Activated CD4-positive, alpha-beta T cell treated with anti-CD3 and anti-CD28 coated beads, Interleukin-2, amount 50 U/mL, for 1 hour (primary cell): Measurements from ENCODE around the gene XRCC5.

Source experiments
- DNase-seq: peaks from one replicate; pipeline ENCODE4 v3.0.0-alpha.2; 2020

Gene XRCC5

DNA sequence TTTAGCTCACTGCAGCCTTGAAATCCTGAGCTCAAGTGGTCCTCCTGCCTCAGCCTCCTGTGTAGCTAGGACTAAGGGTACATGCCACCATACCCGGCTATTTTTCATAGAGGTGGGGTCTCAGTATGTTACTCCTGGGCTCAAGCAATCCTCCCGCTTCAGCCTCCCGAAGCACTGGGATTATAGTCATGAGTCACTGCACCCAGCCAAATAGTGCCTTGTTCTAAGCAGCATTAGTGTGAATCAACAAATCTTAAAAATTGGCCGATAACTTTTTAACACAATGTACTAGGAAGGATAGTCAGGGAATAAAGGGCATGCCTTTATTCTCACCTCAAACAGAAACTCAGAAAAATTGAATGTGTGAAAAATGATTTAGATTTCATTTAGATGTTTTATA, 51.6 kb downstream of the XRCC5 start:
- DNase-seq = no peak

DNA sequence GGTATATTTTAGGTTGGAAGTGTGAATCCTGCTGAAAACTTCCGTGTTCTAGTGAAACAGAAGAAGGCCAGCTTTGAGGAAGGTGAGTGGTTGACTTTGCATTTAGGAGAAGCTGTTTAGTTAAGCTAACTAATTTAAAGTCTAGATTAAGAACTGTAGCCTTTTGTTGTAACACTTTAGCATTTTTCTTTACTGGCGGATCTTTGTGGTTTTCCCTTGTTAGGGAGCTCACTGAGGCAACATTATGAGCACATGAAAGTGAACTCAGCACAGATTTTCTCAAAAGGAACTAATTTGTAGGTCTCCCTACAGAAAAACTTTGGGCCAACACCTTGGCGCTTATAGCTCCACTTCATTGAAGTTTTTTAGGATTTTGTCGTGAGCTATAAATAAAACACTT, 52.8 kb downstream of the XRCC5 start:
- no peak for DNase-seq

DNA sequence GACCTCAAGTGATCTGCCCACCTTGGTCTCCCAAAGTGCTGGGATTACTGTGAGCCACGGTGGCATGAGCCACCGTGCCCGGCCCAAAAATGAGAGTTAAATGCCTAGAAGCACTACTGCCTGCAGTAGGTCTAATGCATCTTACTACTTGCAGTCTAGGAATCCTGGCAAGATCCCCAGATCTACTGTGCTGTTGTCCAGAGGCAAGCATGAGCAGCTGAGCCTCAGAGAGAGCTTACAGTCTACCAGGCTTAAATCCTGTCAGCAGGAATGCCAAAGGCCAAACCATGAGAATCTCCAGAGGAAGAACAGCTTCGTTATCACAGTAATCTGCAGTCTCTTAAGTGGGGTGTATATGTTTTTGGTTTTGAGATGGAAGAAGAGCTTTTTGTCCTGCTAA, 54.4 kb downstream of the XRCC5 start:
- no peak for DNase-seq

DNA sequence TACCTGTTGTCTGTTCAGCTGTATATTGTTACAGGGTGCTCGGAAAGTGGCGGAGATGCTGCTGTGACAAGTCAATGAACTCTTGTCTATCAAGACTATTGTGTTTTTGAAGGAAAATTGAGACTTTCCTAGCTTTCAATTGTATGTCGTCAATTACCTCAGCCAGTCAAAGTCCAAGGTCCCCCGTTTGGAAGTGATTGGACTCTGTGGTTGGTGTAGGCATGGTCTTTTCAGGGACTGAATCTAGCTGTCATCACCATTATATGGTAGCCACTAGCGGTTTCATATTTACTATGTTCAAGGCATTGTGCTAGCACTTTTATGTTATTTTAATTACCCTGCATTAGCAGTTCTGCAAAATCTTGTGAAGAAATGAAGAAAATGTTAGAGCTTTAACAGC, 54.9 kb downstream of the XRCC5 start:
- DNase-seq = no peak

DNA sequence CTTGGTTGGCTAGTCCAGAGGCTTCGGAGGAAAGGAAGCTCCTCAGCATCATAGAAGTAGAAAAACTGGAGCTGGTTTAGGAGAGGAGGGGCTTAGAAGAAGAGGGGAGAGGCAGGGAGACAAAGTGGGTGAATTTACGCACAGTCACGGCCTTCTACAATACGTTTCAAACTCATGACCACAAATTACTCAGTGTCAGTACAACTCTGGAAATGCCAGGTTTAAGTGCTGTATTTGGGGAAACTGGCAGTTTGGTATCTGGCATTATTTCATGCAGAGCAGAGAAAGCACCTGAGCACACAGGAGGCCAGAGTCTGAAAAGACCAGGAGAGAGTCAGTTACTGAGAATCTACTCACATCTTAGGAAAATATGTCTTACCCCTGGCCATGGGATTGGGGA, 55.4 kb downstream of the XRCC5 start:
- DNase-seq = no peak

DNA sequence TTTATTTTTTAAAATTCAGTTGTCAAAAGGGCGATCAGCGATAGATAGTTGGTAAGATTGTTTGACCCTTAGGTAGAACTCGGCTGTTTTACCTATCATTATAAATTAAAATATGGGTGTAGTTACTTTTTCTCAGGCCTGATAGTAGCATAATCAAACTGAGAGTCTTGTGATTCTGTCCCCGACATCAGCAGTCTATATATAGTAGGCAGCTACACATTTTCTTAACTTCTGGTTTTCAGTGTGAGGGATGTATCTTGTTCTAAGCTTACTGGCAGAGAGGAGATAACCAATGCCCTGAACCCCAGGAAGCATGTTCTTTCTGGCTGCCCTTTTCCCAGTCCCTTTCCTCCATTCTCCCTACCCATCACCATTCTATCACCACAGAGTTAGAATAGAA, 56.6 kb downstream of the XRCC5 start:
- no peak for DNase-seq

DNA sequence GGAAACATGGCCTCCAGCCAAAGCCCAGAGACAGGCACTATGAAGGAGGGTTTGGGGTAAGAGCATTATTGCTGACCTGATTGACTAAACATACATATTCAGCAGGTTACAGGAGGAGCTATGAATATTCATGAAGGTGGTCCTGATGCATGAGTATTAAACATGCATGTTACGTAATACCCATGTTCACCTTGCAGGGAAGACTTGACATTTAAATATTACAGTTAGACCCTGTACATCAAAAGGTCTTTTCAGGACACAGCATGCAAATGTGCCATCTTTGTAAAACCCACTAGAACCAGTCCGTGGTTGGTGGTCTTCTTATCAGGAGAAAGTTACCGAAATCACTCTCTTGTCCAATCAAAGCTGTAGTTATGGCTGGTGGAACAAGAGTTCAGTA, 59.9 kb downstream of the XRCC5 start:
- DNase-seq = no peak

DNA sequence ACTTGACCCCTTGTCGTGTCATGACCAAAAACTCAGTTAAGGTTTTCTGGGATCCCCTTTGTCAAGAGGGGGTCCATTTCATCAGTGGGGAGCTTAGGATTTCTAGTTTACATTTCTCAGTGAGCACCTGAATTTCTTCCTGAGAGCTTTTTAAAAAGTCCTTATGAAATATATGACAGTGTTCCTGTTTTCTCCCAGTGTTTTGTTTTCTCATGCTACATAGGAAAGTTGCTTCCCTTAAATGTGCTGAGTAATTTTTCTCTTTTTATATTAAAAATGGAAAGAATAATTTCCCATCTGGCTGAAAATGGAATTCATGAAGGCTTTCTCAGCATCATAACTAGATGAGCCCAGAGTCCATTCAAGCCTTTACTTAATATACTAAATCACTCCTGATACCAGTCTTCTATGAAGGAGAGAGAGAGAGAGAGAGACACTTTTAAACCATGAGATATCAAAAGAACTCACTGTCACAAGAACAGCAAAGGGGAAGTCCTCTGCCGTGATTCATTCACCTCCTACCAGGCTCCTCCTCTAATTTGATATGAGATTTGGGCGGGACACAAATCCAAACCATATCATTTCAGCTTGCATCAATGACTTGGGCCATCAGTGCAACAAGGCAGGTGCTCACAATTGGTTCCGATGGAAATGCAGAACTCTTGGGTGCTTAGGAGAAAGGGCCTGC, 61.1 kb downstream of the XRCC5 start:
- DNase-seq = no peak

DNA sequence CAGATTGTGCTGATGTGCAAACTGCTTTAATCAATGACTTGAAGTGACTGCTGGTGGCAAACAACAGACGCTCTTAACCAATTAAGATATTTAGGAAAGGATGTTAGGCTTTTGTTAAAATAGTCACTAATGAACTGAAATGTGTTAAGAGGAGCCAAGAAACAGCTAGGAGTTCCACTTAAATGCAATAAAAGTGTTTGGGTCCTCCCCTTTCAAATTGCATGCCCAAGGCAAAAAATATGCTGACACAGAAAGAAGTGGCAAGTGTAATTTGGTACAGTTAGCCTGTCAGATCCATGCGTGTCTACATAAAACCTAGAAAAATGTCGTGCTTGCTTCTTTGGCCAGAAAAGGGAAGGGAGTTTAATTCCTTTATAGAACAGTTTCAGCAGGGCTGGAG, 61.9 kb downstream of the XRCC5 start:
- DNase-seq = no peak

DNA sequence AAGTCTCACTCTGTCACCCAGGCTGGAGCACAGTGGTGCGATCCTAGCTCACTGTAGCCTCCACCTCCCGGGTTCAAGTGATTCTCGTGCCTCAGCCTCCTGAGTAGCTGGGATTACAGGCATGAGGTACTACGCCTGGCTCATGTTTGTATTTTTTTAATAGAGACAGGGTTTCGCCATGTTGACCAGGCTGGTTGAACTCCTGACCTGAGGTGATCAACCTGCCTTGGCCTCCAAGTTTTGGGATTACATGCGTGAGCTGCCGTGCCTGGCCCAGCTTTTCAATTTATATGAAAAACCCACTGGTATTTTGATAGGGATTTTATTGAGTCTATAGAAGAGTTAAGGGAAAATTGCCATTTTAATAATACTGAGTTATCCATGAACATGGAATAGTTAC, 63.3 kb downstream of the XRCC5 start:
- no peak for DNase-seq

DNA sequence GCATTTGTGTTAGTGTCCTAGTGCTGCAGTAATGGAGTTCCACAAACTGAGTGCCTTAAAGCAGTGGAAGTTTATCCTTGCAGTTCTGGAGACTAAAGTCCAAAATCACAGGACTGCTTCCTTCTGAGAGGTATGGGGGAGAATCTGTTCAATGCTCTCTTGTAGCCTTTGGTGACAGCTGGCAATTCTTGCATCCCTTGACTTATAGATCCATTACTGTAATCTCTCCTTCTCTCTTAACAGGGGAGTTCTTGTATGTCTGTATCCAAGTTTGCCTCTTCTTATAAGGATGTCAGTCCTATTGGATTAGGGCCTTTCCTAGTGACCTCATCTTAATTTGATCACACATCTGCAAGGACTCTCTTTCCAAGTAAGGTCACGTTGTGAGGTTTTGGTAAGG, 69.9 kb downstream of the XRCC5 start:
- DNase-seq = no peak

DNA sequence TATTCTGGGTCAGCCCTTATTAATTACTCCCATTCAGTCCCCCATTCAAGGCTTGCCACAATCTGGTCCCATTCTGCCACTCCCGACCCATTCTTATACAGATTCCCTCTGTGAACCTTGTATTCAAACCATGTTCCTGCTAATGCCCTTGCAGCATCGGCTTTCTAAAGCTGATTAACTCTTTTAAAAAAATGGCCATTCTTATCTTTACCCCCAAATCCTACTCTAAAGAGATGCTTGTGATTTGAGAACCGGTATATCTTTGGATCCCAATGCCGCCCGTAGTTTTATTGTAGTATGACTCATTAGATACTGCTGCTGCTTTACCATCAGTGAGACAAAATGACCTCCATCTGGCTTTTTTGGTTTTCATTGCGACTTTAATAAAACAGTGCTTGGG, 72.2 kb downstream of the XRCC5 start:
- no peak for DNase-seq

DNA sequence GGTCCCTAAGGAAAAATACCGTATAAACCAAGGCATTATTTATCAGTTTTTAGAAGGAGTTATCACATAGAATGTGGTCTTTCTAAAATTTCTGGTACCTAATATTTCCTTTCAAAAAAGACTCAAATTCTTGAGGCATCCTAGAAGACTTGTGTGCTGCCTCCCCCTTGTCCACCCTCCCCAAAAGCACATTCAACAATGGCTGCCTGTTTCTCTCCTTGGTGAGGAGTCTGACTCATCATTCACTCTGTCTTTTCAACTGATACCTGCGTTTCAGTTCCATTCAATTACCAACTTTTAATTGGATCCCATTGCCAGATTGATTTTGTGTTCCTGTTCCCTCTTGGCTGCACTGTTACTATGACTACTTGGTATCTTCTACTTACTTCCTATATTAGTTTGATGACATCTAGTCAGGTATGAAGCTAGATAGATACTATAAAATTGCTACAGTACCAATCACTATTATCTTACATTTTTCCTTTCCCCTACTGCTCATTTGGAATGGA, 72.9 kb downstream of the XRCC5 start:
- no peak for DNase-seq

DNA sequence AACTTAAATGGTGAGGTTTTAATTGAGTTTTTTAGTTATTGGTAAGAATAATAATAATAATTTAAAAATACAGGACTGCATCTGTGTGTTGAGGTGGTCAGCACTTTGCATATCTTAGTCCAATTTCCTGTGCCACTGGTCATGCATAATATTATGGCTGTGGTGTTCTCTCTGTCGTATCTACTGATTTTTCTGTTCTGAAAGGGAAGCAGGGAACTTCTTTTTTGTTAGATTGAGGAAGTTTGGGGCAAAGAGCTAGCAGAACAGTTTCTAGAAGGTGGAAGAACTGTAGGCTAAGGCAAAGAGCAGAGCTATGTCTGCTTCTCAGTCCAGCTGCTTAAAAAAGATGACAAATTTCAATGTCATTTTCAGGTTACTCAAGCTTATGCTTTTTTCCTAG, 74.3 kb downstream of the XRCC5 start:
- no peak for DNase-seq

DNA sequence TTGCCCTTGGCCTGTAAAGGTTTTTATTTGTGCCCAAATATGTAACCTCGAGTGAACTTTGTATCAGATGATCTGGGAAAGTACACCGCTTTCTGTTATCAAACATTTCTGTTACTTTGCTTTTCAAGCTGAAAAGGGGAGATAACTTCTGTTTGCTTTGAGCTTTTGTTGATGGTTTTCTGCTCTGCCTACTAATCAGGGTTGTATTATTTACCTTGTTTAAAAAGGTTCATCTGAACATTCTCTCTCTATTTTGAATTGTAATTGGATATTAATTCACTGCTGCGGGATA, 79.4 kb downstream of the XRCC5 start:
- DNase-seq = no peak

DNA sequence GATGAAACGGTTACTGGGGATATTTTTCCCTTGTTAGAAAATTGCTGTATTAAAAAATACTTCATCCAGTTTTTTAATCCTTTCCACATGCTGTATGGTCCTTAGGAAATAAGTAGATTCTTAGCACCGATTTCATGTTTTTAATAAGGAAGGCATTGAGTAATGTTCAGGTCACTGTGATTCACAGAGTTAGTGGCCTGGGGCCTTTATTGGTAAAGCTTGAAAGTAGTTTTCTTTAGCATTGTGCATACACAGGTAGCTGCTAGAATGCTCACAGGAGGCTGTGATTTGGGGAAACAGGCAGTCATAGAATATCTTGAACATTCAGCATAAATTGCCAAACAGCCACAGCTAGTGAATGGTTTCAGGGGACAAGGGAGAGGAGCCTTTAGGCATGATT, 79.8 kb downstream of the XRCC5 start:
- DNase-seq = no peak

DNA sequence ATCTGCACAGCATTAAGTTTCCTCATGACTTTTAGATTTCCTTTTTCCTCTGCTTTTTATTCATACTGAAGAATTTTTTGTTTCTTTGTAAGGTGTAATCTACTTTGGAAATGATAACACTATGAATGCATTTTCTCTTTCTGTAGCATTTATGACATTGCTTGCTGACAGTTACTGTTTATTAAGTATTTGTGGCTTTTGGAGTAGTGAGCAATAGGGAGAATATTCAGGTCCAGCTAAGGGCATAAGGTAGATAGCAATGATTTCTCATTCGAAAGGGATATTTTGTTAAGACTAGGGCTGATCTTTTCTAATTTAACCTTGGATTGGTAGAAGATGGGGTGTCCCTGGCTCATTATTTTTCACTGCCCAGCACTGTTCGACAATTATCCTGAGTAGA, 80.3 kb downstream of the XRCC5 start:
- no peak for DNase-seq

DNA sequence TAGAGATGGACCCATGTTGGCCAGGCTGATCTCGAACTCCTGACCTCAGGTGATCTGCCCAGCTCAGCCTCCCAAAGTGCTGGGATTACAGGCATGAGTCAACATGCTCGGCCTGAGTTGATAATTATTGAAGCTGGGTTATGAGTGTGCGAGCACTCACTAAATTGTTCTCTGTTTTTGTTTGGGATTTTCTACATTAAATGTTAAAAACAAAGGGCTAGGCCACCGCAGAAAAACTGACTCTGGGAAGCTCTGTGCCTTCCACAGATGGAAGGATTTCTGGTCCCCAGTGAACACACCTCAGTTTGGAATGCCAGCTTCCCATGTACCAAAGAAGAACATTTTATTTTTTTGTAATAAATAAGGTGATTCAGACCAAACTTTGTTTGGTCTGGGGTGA, 83.0 kb downstream of the XRCC5 start:
- DNase-seq = no peak

DNA sequence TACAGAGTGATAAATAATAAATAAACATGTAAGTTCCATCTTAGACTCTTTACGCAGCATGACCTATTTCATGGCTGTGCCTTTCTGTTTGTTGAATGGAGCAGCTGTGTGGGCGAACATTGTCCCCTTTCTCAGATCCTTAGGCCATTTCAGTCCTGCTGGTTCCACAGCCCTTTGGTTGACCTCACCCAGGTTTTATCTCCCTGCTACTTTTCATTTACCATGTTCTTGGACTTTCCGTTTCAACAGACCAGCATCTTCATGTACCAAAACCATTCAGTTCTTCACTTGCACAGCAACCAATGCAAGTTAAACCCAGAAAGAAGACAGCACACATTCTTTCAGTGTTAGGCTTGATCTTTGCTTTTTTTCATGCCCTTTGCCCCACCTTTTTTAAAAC, 83.8 kb downstream of the XRCC5 start:
- no peak for DNase-seq

DNA sequence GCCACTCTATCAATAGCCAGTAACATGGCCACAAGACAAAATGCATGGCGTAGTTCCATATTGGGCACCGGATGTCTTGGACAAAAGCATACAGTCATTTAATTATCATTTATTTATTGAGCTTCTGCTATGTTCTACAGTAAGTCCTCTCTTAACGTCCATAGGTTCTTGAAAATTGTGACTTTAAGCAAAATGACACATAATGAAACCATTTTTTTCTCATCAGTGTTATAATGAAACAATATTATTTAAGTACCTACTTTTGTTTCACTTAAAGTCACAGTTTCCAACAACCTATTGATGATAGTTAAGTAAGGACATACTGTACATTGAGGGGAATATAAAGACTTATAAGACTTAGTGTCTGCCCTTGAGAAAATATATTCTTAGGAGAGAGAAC, 84.9 kb downstream of the XRCC5 start:
- no peak for DNase-seq

DNA sequence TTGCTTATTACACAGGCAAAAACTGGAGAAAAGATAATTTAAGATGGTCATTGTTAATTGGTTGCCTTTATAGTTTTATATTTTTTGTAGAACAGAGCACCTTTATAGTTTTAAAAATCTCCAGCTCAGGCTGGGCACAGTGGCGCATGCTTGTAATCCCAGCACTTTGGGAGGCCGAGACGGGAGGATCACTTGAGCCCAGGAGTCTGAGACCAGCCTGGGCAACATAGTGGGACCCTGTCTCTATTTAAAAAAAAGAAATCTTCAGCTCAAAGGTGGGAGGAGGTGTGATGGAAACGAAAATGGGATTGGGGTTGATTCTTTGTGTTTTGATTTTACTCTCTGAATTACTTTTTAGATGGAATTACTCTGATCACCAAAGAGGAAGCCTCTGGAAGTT, 85.4 kb downstream of the XRCC5 start:
- no peak for DNase-seq

DNA sequence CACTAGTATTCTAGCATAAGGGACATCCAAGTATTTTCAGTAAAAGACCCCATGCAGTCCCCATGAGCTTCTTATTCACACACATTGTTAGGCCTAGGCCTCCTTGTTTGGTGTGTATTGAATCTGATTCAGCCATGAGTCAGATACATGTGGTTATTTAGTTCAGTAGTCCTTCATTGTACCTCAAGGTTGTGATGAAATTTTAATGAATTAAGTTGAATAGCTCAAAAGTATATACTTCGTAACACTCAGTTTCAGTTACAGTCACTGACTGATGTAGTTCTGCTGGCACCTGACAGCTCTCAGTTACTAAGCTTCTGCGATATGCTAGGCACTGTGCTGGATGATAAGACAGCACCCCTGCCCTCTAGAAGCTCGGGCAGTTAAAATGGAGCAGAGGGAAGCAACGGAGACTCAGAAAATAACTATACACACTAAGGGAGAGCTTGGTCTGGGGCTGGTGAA, 86.4 kb downstream of the XRCC5 start:
- no peak for DNase-seq

DNA sequence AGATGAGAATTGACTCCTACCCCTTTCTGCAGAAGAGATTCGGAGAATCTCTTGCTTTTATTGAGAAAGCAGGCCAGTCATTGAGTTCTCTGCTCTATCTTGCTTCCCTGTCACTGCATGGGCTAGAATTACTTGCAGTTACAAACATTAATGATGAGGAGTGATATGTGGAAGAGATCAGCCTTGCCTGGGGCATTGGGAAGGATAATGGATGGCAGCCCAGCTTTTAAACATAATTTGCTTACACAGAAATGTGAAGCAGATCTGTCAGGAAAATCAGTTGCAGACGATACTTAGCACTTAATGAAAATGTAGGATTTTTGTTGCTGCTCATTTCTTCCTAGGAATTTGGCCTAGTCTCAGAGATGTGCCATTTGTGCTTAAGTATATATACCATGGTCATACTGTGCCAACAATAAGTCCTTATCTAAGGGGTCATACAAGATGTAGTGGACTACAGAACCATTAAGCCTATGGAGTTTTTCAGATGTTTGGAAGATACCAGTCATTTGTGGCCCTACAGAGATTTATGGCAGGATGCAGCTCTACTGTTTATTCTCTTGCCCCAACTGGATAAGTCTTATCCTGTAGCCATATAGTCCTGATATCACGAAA, 92.7 kb downstream of the XRCC5 start:
- DNase-seq = no peak

DNA sequence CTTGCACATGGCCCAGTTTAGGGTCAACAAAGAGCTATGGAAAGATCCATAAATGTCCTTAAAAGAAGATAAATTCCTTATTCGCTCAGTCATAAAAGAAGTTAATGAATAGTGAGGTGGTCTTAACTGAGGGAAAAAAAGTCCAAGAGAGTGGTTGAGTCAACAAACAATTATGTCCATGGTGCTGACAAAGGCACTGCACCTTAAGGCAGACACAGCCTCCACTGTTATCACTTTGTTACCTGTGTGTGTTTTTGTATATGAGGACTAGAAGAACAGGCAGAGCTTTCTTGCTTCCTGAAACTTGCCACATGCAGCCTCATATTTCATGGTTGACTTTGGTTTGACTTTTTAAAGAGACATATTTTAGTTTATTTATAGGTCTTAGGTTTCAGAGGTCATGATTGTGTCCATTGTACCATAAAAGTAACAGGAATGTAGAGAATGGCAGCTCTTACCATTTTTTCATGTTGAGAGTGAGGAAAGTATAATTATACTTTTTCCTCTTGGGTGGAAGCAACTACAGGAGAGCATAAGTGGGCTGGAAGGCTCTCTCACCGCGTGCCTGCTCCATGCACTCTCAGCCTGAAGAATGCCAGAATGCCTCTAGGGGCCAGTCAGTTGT, 93.6 kb downstream of the XRCC5 start:
- DNase-seq = no peak

DNA sequence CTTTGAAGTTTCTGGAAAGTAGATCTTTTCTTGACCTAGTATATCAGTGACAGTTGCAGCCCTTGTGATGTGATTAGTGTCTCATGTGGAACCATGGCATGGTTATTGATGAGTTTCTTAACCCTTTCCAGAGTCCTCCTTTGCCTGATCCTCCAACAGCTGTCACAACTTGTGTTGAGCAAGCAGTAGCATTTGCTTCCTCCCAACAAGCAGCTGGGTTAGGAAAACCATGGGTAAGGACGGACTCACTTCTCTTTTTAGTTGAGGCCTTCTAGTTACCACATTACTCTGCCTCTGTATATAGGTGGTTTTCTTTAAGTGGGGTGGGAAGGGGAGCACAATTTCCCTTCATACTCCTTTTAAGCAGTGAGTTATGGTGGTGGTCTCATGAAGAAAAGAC, 96.3 kb downstream of the XRCC5 start:
- DNase-seq = no peak
